Measurements from ENCODE around the gene LRRTM2.

DNA sequence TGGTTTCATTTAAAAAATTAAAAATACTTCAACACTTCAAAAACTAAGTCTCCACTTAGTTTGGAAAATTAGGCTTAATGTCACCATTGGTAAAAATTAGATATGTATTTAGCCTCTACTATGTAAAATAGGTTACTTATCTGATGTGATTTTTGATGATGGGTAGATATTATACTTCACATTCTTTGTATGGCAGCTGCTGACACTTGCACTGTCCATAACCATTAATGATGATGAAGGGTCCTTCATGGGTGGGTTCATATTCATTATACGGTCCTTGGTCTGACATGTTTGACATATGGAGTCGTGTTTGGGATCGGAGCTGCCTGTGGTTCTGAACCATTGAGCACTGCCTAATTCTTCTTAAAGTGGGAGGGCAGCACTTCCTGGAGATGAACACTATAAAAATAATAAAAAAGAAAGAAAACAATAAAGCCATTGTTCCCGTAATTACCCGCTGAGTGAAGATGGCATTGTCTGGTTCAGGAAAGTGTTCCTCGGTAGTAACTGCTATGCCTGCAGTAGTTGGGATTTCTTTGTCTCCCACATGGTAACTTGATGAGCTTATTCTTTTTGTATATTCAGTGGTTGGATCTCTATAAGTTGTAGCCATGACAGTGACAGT, 2.2 kb downstream of the LRRTM2 start:
- TF ChIP-seq, protein P1, sequence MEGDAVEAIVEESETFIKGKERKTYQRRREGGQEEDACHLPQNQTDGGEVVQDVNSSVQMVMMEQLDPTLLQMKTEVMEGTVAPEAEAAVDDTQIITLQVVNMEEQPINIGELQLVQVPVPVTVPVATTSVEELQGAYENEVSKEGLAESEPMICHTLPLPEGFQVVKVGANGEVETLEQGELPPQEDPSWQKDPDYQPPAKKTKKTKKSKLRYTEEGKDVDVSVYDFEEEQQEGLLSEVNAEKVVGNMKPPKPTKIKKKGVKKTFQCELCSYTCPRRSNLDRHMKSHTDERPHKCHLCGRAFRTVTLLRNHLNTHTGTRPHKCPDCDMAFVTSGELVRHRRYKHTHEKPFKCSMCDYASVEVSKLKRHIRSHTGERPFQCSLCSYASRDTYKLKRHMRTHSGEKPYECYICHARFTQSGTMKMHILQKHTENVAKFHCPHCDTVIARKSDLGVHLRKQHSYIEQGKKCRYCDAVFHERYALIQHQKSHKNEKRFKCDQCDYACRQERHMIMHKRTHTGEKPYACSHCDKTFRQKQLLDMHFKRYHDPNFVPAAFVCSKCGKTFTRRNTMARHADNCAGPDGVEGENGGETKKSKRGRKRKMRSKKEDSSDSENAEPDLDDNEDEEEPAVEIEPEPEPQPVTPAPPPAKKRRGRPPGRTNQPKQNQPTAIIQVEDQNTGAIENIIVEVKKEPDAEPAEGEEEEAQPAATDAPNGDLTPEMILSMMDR (IDR thresholded peaks at IDR 0.05): no peak
- TF ChIP-seq EZH2 (IDR thresholded peaks at IDR 0.05) (no peak), EZH2phosphoT487 (IDR thresholded peaks at IDR 0.05) (no peak)

Data from neural progenitor cell (in vitro differentiated cells).